Activated CD4-positive, alpha-beta T cell treated with anti-CD3 and anti-CD28 coated beads, Interleukin-2, Interleukin-4, amounts not matched to agents 100 ng/mL and 50 ng/mL, durations not matched to agents 16 hours and 8 hours (primary cell): Measurements from ENCODE around the gene ELOVL2.

Experiments
- DNase-seq: peaks from one replicate; pipeline ENCODE4 v3.0.0-alpha.2; 2020; ENCODE audit warnings: low spot score

ELOVL2 gene

GRCh38 chr6:11056871-11057270, 12.8 kb upstream of the ELOVL2 start:
- DNase-seq, result no peak

- DNase-seq, result no peak
Measured at GRCh38 chr6:11055127-11055627, 11.1 kb upstream of the ELOVL2 start.

- no peak for DNase-seq
Measured at GRCh38 chr6:11054722-11055121, 10.6 kb upstream of the ELOVL2 start.

- no peak for DNase-seq
Measured at GRCh38 chr6:11053307-11053706, 9.2 kb upstream of the ELOVL2 start.

GRCh38 chr6:11050731-11051130, 6.6 kb upstream of the ELOVL2 start:
- DNase-seq, result no peak

GRCh38 chr6:11044712-11045167, 635 bp upstream of the ELOVL2 start:
- no peak for DNase-seq

- no peak for DNase-seq
Measured at GRCh38 chr6:11043378-11043960, 636 bp downstream of the ELOVL2 start.

- no peak for DNase-seq
Measured at GRCh38 chr6:11042750-11043377, 1.2 kb downstream of the ELOVL2 start.

GRCh38 chr6:11042025-11042749, 1.9 kb downstream of the ELOVL2 start:
- DNase-seq, result no peak

GRCh38 chr6:11040134-11040533, 4.0 kb downstream of the ELOVL2 start:
- no peak for DNase-seq

GRCh38 chr6:11039040-11039439, 5.1 kb downstream of the ELOVL2 start:
- no peak for DNase-seq

GRCh38 chr6:11036977-11037430, 7.1 kb downstream of the ELOVL2 start:
- DNase-seq, result no peak

- no peak for DNase-seq
Measured at GRCh38 chr6:11036351-11036740, 7.8 kb downstream of the ELOVL2 start.

GRCh38 chr6:11035616-11036350, 8.3 kb downstream of the ELOVL2 start:
- no peak for DNase-seq

GRCh38 chr6:11033825-11034224, 10.3 kb downstream of the ELOVL2 start:
- DNase-seq, result no peak

GRCh38 chr6:11030904-11031303, 13.2 kb downstream of the ELOVL2 start:
- no peak for DNase-seq

GRCh38 chr6:11028959-11029358, 15.1 kb downstream of the ELOVL2 start:
- no peak for DNase-seq

GRCh38 chr6:11027565-11028110, 16.5 kb downstream of the ELOVL2 start:
- no peak for DNase-seq

- DNase-seq, result no peak
Measured at GRCh38 chr6:11025921-11026635, 18.0 kb downstream of the ELOVL2 start.

GRCh38 chr6:11025130-11025529, 19.0 kb downstream of the ELOVL2 start:
- DNase-seq, result no peak

GRCh38 chr6:11023032-11023431, 21.1 kb downstream of the ELOVL2 start:
- no peak for DNase-seq
